Left lobe of liver (tissue), 2 donors: ENCODE results near the gene NSD1. TPM values are rescaled to one million over a fixed set of nuclear protein-coding genes. Genes with fewer than 3 reads are reported as not detected.
"Not testable (repeated sequence)": the region's sequence is repeated elsewhere in the genome, so short reads cannot be mapped to it uniquely, and the experiment has no call there.

Experiments
- ATAC-seq: fragments of 200-7000 bp; cut with Tn5 transposase; one replicate; pipeline ENCODE4 v1.9.1; 2020; ENCODE audit warnings: mild to moderate bottlenecking, moderate library complexity
- DNase-seq: peaks from one replicate; pipeline ENCODE4 v3.0.0-alpha.2; 2020; ENCODE audit warnings: low spot score
- total RNA-seq: library from RNA; stranded (reverse); gene quantifications from one replicate; pipeline ENCODE4 v1.2.1, GENCODE V29; 2021
- donor health status: DM: no; HTN: no; CAD: no; lungs with moderate emphysema.
- donor health status: DM: no; HTN: yes; CAD: no.

Gene NSD1
- total RNA-seq, 1 donor from 2014 or later, result 30.4 TPM

GRCh38 chr5:177303121-177303924, 169.8 kb downstream of the NSD1 start, which contains the start of the genes PRELID1 and RAB24:
Gene PRELID1 (plus strand): TSS chr5:177303799. CDS start chr5:177303986, 187 bp downstream.
Gene RAB24 (minus strand): TSS chr5:177303719. CDS start chr5:177303288, 431 bp downstream.
- ATAC-seq (peak; percentile 81), DNase-seq (peak; percentile 91)

DNA sequence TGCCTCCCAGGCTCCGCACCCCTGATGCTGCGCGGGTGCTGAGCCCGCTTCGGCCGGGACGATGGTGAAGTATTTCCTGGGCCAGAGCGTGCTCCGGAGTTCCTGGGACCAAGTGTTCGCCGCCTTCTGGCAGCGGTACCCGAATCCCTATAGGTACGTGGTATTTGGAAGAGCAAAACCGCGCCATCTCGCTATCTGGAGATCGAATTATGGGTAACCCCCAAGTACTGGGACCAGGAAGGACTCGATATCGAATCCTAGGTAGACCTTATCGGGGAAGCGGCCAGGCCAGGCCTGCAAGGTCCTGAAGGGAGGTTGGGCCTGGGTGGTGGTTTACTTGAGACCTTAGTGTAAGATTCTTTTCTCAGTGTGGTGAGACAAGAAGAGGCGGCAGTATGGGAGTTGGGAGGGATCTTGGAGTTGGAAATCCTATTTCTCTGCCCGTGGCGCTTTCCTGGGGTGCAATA, 170.4 kb downstream of the NSD1 start:
- DNase-seq (no peak), ATAC-seq (peak; percentile 3)

- DNase-seq, result no peak
- ATAC-seq, result peak; percentile 12
Measured at GRCh38 chr5:177304392-177305119, 171.0 kb downstream of the NSD1 start.

GRCh38 chr5:177306103-177306640, 172.6 kb downstream of the NSD1 start:
- not testable (repeated sequence) for DNase-seq, ATAC-seq

GRCh38 chr5:177306674-177307543, 173.3 kb downstream of the NSD1 start:
- ATAC-seq, result no peak
- DNase-seq, result no peak

GRCh38 chr5:177307544-177308363, 174.2 kb downstream of the NSD1 start:
- no peak for DNase-seq
- no peak for ATAC-seq

DNA sequence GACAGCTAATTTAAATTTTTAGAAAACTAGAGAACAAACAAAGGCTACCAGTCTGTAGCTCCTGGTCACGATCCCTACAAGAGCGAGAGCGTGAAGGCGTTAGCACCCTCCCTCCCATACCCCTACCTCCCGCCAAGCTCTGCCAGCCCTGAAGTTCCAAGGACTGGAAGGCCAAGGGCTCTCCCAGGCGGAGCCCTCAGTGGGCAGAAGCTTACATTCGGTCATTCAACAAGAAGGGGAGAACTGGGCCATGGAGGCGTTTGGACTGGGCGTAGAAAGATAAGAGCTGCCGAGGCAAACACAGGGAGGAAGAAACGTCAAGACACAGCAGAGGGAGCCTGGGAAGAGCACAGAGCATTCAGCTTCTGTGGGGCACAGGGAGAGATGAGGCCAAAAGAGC, 175.2 kb downstream of the NSD1 start:
- ATAC-seq, result no peak
- no peak for DNase-seq

DNA sequence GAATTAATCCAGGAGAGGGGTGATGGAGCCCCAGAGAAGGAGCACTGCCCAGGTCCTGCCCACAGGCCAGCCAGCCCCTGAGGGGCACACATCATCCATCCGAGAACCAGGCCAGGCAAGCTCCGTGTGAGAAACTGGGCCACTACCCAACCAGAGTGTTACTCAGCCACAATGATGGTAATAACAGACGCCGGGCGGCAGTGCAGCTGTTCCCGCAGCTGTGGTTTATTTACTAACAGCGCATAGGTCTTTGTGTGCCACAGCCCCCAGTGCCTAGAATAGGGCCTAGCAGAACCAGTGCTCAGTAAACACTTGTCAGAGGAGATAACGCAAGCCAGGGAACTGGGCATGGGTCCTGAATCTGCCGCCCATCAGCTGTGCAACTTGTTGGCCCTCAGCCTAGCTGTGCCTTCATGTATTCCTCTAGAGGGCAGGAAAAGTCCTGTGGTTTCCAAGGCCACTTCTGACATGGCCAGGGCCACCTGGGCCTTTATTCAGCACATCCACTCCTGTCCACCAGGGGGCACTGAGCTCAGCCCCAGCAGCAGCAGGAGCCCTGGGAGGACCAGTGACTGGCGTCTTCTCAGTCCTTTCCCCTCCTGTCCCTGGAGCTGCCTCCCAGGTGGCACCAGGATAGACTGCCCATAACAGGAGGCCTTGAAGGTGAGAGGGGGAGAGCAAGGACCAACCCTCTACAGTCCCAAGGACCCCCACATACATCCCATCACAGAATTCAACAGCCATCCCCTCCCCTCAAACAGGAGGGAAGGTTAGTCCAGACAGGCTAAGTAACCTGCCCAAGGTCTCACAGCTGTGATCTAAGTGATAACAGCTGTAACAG, 176.0 kb downstream of the NSD1 start:
- ATAC-seq (peak; percentile 59), DNase-seq (peak; percentile 76)

- ATAC-seq (no peak), DNase-seq (no peak)
Measured at GRCh38 chr5:177310332-177310731, 176.8 kb downstream of the NSD1 start.

DNA sequence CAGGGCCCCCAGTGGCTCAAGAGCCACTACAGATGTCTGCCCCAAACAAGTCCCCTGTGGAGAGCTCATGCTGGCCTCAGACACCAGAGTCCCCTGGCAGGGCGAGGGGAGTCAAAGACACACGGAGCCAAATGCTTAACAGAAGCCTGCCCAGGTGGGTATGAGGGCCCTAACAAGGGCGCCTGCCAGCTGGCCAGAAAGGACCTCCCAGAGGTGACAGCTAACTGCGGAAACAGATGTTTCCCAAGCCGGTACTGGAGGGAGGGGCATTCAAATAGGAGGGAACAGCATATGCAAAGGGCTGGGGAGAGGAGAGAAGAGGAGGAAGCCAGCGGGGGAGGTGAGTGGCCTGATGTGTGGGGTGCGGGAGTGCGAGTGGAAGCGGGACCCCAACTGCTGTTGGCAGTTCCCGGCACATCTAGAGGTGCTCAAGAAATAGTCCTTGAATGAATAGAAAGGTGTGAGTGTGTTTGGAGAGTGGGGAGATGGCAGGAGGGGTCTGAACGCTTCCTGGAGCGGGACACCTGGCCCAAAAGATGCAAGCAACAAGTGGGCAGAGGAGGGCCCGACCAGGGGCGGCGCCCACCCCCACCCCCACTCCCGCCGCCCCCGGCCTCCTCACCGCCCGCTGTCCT, 177.3 kb downstream of the NSD1 start:
- no peak for ATAC-seq
- DNase-seq, result no peak

- DNase-seq, result no peak
- peak; percentile 4 for ATAC-seq
Measured at GRCh38 chr5:177311392-177311722, 177.8 kb downstream of the NSD1 start.

GRCh38 chr5:177311723-177312648, 178.4 kb downstream of the NSD1 start, which contains the start of gene MXD3:
Gene MXD3 (minus strand): TSS chr5:177311898. CDS start chr5:177311830, 68 bp downstream.
- peak; percentile 87 for ATAC-seq

DNA sequence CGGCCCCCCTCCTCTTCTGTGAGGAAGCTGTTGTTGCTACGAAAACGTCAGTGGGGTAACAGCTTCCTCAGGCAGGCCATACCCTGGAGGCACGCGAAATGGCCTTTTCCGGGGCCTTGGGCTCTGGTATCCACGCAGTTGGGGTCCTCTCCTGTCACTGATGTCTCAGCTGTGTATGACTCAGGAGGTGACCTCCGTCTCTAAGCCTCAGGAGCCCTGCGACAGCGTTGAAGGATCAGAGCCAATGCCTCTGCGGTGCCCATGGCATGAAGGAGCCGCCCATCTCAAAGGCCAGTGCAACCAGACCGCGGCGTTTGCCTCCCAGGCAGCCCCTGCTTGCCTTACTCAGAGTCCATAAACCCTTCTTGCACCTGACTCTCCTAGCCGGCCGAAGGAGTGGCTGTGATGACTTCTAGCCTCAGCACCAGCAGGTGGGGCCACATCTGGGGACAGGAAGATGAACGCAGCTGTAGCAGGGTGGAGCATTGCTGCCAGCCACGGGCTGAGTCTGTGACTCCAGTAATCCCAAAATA, 179.1 kb downstream of the NSD1 start:
- DNase-seq, result no peak
- ATAC-seq, result no peak

More at GRCh38 chr5:177311723-177312648, 178.4 kb downstream of the NSD1 start, which contains the start of gene MXD3:
- peak; percentile 96 for DNase-seq

GRCh38 chr5:177313561-177314259, 180.1 kb downstream of the NSD1 start:
- no peak for ATAC-seq
- DNase-seq, result no peak

DNA sequence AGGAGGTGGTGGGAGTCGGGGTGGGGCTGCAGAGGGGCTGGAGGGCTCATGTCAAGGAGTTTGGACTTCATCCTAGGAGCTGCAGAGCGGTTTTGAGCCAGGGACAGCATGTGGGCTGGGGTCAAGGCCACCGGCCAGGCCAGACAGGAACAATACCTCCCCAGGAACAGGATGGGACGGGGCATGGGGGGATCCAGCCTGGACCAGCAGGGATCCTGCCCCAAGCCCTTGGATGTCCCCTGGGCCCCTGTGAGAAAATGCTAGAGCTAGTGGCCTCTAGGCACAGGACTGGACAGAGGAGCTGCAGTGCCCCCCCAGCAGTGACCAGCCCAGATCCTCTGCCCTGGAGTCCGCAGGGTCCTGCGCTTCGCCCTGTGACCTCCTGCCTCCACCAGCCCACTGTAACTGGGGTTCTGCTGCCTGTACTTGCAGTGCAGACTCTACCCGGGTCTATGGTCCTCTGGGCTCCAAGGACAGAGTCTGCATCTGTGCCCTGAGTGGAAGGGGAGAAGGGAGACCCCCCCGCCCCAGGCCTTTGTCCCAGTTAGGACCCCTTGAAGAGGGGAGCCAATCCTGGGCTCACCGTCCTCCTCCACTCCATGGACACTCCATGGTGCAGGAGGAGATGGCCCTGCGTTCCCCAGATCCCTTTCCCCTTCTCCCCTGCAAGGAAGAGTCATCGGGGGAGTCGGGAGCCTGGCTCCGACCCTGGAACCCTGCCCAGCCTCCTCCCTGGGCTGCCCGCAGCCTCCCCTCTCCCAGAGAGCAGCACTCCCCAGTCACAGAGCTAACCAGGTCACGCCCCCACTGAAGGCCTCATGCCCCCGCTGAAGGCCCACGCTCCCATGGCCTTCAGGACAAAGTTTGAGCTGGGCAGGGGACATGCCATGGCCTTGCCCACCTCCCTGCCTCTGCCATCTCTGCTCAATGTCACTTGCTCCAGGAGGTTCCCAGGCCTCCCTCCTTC, 181.1 kb downstream of the NSD1 start:
- DNase-seq (no peak), ATAC-seq (no peak)
